C4-2B (cell line): ENCODE data around the gene ELP1.

Experiments used
- CTCF ChIP-seq: fragments of 450-650 bp; conservative IDR thresholded peaks from 2 replicates; pipeline ENCODE4 v1.5.1; 2017; ENCODE audit warnings: mild to moderate bottlenecking
- ZFX ChIP-seq: fragments of 450-650 bp; IDR thresholded peaks from 2 replicates; pipeline ENCODE4 v1.6.1; 2017

- no peak for TF ChIP-seq CTCF
- TF ChIP-seq ZFX: no peak
Observed at GRCh38 chr9:108894225-108894997, 39.5 kb downstream of the ELP1 start.
